NB4 (cell line): ENCODE data around the gene KCNN4.
A peak's percentile ranks its signal among the peaks of the same experiment; 100 is the strongest.
"Not testable (repeated sequence)": the region's sequence is repeated elsewhere in the genome, so short reads cannot be mapped to it uniquely, and the experiment has no call there.

Experiments used
- DNase-seq: peaks from one replicate; pipeline ENCODE4 v3.0.0; 2010; ENCODE audit warnings: low read depth
- H3K4me3 ChIP-seq: one replicate; pipeline ENCODE4 v1.5.1; 2011; ENCODE audit warnings: mild to moderate bottlenecking, low read depth, low read length, moderate library complexity
- CTCF ChIP-seq: IDR thresholded peaks from one replicate; pipeline ENCODE4 v1.5.1; 2012; ENCODE audit warnings: low read depth, low read length
- MAX ChIP-seq: IDR thresholded peaks from 2 replicates; pipeline ENCODE4 v1.6.1; 2011; ENCODE audit warnings: low read depth, low read length
- MYC ChIP-seq: IDR thresholded peaks from 2 replicates; pipeline ENCODE4 v1.6.1; 2011; ENCODE audit warnings: low read depth, low read length
- POLR2A ChIP-seq: IDR thresholded peaks from 2 replicates; pipeline ENCODE4 v1.6.1; 2011; ENCODE audit warnings: mild to moderate bottlenecking; ENCODE audit not compliant: insufficient read length; ENCODE audit errors: extremely low read depth

The KCNN4 gene

GRCh38 chr19:43778651-43779050 is 2.1 kb downstream of the KCNN4 start:
- peak overlapping the region; percentile 62 for H3K4me3 ChIP-seq
- no peak for TF ChIP-seq MAX
- no peak for TF ChIP-seq CTCF
- TF ChIP-seq POLR2A, result no peak
- no peak for TF ChIP-seq MYC
- no peak for DNase-seq

- TF ChIP-seq CTCF (no peak), MYC (no peak), POLR2A (no peak), MAX (0 out of 2 replicates have a peak, but pooled peaks have one; percentile 44)
- peak; percentile 91 for DNase-seq
- H3K4me3 ChIP-seq, result peak overlapping the region; percentile 49
These were observed 3.5 kb downstream of the KCNN4 start for GRCh38 chr19:43777163-43777695.

GRCh38 chr19:43776286-43776685 is 4.5 kb downstream of the KCNN4 start:
- no peak for DNase-seq
- no peak for TF ChIP-seq POLR2A
- TF ChIP-seq CTCF, result no peak
- TF ChIP-seq MAX, result no peak
- TF ChIP-seq MYC, result no peak
- no peak overlapping the region for H3K4me3 ChIP-seq

GRCh38 chr19:43775299-43775890 is 5.4 kb downstream of the KCNN4 start:
- TF ChIP-seq POLR2A (no peak), MYC (no peak), CTCF (no peak), MAX (no peak)
- H3K4me3 ChIP-seq, result no peak overlapping the region
- DNase-seq, result no peak

GRCh38 chr19:43774940-43775258 is 5.9 kb downstream of the KCNN4 start:
- DNase-seq, H3K4me3 ChIP-seq: not testable (repeated sequence)

GRCh38 chr19:43774103-43774939 is 6.5 kb downstream of the KCNN4 start:
- no peak overlapping the region for H3K4me3 ChIP-seq
- no peak for DNase-seq
- TF ChIP-seq POLR2A (no peak), MAX (no peak), CTCF (no peak), MYC (no peak)
